ENCODE measurements around the gene DCAF6. TPM values are rescaled to one million over a fixed set of nuclear protein-coding genes. Genes with fewer than 3 reads are reported as not detected.

DCAF6 gene
- total RNA-seq, 1 donor from 2014 or later: 73.4 TPM

Small RNAs within 50 kb of the gene (small RNA-seq; reads per million reads assigned to genes)
- not detected for gene MIR1255B2

Other genes starting within 250 kb of the DCAF6 start
- gene MPZL1, start 214.7 kb upstream of the DCAF6 start, total RNA-seq: 184 TPM
- gene ADCY10, start 22.5 kb upstream of the DCAF6 start, total RNA-seq: 0.41 TPM
- gene MPC2, start 389 bp downstream of the DCAF6 start, total RNA-seq: 62.8 TPM
- gene GPR161, start 200.2 kb downstream of the DCAF6 start, total RNA-seq: 76.2 TPM
- 125 TPM for gene TIPRL, start 242.3 kb downstream of the DCAF6 start, total RNA-seq